GM21390 (cell line): ENCODE measurements around the gene CCR6.

Source experiments
- ATAC-seq: cut with Tn5 transposase; IDR thresholded peaks from one replicate; pipeline ENCODE4 v1.9.1; 2021; ENCODE audit not compliant: unreplicated experiment

CCR6 gene

DNA sequence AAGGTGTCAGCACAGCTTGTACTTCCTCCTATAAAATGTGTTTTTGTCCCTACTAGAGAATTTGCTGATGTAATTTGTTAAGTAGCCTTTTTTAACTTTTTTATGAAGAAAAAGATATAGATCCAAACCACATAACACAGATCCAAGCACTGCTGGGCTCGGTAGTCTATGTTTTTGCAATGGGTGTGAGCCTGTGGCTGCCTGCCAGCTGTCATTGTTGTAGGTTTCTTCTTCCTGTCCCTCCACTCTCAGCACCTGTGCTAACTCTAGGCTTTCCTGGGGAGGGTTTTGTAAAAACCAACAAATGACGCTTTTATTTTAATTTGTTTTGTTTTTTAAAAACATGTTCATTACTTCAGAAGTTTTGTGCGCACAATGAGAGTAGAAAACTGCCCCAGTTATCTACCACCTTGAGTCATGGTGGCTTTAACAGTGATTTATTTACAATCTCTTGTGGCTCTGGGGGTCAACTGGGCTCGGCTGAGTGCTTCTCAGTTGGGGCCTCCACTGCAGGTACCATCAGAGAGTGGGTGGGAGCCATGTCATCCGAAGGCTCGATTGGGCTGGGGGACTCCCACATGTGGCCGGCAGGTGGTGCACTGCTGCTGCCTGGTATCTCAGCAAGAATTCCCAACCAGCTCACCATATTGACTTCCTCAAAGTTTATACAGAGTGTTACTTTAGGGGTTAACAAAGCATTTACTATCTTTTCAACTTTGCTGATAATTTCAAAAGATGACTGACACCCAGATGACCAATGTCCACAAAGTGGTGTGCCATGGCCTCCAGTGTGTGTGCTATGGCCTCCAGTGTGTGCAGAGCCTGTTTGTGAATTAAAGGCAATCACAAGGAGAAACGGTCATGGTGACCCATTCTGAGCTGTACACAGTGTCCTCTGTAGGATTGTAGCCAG, 3.0 kb upstream of the CCR6 start:
- peak; percentile 32 for ATAC-seq

DNA sequence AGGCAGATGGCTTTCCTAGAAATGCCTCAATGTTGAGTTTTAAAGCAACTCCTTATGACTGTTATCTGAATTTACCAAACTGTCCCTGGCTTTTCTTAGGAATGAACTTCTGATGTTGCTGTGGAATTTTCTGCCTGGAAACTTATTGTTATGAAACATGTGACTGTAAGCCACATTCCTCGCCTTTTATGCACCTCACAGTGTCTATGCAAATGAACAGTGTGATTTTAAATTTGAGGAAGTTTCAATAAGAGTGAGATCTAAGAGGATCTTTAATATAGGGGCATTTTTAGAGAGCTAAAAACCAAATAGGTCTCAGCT, 2.4 kb upstream of the CCR6 start:
- ATAC-seq, result no peak

DNA sequence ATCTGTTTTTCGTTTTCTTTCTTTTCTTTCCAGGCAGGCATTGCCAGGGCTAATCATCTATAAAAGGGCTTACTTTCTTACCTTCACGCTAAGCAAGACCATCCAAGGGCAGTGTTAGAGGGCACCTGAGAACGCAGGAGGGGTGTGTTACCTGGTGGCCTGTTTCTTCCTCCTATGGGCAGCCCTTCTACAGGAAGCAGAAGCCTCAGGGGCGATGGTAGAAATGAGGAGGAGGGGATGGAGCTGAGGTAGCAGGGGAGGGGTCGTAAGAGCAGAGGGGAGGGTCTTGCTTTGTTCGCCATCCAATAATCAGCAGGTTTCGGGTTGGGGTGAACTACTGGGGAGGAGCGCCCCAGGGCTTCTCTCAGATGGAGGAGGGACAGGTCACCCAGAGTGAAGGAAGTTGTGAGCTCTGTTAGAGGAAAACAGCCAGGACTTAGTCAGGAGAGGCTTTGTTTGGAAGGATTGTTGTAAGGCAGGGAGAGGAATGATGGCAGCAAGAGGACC, 1.5 kb upstream of the CCR6 start:
- no peak for ATAC-seq

DNA sequence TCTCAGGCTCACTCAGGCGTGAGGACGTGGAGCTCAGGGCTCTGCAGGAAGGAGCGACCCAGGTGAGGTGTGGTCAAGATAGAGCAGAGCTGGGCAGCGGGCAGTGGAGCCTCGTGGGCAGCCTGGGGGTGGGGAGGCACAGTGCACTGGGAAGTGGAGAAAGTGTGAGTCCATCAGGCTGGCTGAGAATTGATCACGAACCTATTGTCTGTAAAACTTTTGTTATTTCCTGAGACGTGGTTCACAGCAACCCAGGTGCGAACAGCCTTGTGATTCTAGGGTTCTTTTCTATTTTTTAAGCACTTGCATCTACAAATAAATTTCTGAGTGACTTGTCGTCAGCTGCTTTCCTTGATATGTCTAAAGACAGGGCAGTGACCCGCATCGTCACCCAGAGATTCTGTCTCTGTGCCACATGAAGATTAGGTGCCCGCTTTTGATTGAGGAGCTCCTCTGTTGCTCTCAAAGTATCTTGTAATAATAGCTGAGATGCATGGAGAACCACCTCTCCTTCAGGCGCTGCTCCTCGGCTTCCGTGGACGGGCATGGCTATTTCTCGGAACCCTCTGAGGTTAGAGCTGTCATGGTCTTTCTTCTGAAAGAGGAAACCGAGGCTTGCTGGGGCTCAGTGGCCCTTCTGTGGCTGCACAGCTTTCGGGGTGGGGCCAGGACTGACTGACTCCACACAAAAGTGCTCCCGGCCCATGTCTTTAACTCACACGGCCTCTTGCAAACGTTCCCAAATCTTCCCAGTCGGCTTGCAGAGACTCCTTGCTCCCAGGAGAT, 662 bp upstream of the CCR6 start:
- peak; percentile 50 for ATAC-seq

DNA sequence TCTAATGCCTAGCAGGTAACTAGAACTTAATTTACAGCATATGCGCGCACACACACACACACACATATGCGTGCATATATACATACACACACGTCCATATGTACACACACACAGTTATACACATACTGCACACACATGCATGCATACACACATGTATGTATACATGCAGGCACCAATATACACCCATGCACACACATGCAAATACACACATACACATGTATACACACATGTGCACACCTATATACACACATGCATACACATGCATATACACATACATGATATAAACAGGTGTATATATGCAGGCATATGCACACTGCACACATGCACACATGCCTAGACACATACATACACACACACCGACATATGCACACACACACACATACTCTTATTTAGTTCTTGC, 1.9 kb downstream of the CCR6 start:
- no peak for ATAC-seq

DNA sequence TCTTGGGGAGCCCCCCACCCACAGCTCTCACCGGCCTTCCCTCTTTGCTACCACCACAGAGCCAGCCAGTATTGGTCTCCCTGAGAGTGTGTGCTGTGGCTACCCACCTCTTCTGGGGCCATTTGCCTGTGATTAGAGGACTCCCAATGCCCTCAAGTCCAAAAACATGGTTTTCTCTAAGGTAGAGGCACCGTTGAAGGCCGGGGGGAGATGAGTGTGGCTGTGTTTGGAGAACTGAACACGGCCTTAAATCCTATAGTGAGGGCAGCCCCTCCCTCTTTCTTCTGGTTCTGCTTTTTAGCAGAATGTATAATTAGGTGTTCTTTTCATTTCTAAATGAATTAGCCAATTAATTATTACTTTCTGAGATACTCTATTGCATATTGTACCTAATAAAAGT, 2.5 kb downstream of the CCR6 start:
- no peak for ATAC-seq

DNA sequence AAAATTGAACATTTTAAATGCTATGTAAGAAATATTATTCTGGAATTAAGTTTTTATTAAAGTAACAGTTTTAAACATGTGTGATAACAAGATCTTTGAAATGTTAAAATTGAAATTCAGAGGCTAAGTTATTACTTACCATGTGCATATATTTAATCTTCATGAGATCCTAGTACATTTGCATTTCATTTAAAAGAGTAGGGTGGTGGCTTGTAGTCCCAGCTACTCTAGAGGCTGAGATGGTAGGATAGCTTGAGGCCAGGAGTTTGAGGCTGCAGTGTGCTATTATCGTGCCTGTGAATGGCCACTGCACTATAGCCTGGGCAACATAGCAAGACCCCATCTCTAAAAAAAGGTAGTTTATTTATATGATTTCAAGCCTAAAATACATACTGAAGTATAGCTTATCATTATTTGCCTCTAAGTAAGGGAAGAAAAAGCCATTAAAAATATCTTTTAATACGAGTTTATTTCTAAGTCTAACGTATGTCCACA, 3.0 kb downstream of the CCR6 start:
- no peak for ATAC-seq

DNA sequence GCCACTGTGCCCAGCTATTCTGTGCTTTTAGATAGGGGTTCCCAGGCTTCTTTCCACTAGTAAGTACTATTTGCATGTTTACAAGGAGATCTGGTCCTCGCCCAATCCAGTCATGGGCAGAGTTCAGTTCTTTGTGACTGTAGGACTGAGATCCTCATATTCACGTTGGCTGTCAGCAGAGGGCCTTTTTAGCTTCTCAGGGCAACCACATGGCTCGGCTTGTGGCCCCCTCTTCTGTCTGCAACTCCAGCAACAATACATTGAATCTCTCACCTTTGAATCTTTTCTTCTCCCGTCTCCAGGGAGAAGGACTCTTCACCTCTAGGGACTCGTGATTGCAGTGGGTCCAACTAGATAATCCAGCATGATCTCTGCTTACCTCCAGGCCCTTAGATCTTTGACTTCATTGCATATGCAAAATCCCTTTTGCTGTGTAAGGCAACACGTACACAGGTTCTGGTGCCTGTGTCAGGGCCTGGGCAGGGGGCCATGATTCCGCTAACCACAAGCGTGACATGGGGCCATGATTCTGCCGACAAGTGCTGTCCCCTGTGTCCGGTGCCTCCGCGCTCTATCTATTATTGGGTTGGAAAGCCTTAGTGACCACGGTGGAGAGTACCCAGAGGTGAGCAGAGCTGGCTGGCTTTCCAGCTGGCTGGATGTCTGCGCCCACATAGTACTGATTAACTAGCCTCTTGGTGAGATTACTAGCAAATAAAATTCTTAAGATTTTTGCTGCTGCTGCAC, 5.1 kb downstream of the CCR6 start:
- no peak for ATAC-seq

DNA sequence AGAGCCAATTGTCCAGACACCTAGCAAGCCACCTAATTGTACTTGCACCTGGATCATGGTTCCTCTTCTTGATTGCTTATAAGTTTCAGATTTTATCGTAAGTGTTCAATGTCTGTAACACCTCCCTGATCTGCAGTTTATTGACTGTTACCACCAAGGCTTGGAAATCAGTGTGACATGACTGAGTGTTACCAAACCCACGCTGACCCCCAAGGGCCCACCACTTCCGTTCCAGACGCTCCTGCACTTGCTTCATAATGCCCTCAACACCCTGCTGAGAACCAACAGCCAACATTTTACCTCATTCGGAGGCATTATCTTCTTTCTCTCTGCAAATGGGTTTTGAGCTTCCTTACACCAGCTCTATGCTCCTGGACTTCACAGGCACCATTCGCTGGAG, 6.3 kb downstream of the CCR6 start:
- no peak for ATAC-seq

DNA sequence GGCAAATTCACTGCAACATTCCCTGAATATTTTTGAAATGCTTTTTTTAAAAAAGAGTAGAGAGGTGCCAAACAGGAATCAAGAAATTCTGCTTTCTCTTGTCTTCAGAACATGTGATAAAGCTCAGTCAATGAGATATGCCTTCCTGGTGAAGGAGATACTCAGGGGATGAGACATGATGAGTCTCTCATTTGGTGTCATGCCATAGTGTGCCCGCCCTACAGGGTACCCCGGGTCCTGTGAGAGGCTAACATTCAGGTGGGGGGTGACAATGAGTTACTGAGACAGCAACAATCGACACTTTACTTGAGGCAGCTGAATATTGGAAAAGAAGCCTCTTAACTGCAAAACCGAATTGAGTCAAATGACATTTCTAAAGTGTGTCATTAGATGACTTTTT, 6.7 kb downstream of the CCR6 start:
- ATAC-seq, result no peak

DNA sequence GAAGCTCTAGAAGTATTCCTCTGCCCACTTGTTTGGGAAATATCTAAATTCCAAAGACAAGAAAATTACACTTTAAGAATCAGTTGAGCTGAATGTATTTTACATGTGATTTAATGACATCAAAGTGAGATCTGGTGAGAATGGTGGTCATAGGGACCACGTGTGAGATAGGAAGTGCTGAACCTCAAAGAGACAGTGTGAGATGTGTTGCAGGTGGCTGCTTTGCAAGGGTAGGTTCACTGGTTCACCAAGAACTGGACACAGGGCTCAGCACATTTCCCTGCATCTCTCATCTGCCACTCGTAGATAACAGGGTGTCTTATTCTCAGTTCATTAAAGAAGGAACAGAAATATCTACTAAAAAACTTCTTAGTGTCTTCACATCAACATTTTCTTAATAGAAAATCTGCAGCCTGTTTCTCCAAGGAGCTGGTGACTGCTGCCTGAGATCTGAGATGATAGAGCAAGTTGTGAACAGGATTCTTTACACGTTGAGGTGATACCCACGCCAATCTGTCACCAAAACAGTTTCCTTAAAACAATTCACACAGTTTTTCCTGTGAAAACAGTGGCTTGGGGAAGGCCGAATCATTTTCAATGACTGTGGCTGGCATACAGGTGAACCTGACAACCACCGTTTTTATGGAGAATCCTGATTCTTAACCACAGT, 7.2 kb downstream of the CCR6 start:
- ATAC-seq, result peak; percentile 61

DNA sequence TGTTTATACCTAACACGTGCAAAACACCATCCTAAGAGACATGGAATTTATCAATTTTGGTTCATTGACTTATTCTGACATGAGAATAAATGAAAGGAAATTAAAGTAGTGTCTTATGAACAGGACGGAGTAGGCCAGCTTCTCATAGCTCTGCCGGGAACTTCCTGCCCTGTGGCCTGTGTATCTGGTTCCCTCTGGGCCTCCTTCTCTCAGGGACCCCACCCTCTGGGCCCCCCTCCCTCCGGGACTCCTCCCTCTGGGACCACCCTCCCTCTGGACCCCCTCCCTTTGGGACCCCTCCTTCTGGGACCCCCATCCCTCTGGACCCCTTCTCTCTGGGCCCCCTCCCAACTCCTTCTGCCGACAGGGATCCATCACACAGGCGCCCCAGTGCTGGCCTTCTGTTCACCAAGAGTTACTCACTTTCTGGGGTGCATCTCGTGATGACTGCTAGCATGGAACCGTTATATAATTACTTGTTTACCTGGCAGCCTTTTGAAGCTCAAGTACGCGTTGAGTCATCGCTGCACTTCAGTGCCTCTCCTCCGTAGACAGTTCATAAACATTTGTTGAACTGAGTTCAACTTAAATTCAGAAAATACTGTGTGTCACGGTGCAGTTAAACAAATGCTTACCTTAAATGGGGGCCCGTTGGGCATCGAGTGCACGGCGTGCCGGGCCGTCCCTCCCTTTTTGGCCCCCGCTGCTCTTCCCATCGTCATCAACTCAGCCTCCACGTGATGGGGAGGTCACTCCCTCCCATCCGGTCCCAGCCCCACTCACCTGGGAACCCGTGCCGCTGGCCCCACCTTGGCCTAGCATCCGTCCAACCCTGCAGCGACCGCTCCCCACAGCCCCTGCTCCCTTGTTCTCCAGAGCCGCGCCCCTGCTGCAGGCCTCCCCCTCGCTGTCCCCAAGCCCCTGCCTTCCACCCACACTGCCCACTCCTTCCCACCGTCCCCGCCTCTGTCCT, 8.1 kb downstream of the CCR6 start:
- peak; percentile 36 for ATAC-seq

DNA sequence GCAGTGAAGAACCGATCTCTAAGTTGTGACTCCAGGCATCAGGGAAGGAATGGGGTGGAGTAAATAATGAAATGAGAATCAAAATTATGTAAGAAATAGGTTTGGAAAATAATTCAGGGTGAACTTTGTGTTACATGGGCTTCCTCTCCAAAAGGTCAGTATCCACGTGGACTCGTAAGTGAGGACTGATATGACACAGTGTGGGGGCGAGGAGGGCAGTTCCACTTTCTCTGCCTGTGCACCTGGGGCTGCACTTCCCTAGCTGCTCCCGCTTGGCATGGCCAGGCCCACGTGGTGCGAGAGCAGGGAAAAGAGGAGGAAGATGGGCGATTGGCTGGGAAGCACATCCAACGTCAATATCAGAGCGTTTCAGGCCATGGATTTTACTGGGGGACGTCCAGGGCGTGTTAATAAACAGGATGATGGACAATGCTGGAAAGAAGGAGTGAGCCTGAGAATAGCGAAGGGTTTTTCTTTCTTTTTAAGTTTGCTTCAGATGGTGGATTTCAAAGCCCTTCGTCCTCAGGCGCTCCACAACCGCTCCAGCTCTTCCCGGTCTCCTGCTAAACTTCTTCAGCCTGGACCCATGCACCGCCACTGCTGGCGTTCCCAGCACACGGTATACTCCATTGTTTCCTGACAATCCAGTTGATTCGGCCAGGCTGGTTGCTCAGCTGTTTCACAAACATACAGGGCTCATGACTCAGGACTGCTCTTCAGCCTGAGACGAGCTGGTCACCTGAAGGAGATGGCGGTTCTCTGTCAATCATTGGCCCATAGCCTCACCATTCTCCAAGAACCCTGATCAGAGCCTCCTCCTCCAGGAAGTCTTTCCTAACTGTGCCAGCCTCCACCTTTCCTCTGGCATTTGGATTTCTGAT, 11.8 kb downstream of the CCR6 start:
- no peak for ATAC-seq

DNA sequence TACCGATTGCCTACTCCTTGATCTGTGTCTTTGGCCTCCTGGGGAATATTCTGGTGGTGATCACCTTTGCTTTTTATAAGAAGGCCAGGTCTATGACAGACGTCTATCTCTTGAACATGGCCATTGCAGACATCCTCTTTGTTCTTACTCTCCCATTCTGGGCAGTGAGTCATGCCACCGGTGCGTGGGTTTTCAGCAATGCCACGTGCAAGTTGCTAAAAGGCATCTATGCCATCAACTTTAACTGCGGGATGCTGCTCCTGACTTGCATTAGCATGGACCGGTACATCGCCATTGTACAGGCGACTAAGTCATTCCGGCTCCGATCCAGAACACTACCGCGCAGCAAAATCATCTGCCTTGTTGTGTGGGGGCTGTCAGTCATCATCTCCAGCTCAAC, 13.5 kb downstream of the CCR6 start:
- ATAC-seq, result no peak

DNA sequence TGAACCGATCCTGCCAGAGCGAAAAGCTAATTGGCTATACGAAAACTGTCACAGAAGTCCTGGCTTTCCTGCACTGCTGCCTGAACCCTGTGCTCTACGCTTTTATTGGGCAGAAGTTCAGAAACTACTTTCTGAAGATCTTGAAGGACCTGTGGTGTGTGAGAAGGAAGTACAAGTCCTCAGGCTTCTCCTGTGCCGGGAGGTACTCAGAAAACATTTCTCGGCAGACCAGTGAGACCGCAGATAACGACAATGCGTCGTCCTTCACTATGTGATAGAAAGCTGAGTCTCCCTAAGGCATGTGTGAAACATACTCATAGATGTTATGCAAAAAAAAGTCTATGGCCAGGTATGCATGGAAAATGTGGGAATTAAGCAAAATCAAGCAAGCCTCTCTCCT, 14.2 kb downstream of the CCR6 start:
- no peak for ATAC-seq

DNA sequence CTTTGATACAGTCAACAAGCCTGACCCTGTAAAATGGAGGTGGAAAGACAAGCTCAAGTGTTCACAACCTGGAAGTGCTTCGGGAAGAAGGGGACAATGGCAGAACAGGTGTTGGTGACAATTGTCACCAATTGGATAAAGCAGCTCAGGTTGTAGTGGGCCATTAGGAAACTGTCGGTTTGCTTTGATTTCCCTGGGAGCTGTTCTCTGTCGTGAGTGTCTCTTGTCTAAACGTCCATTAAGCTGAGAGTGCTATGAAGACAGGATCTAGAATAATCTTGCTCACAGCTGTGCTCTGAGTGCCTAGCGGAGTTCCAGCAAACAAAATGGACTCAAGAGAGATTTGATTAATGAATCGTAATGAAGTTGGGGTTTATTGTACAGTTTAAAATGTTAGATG, 15.0 kb downstream of the CCR6 start:
- no peak for ATAC-seq

DNA sequence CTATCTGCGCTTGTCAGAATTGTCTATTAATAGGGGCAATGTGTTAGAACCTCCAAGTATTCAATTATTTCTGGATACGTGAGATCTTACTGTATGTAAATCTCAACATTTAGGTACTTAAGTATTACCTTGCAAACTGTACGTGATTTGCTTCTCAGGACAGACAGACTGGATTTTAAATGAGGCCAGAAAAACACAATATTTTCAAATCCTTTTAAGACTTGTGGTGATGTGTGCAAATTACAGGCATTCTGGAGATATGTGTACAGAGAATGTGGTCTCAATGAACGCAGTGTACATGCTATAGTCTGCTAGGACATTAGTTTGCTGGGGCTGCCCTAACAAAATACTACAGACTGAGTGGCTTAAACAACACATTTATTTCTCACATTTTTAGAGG, 16.9 kb downstream of the CCR6 start:
- no peak for ATAC-seq

DNA sequence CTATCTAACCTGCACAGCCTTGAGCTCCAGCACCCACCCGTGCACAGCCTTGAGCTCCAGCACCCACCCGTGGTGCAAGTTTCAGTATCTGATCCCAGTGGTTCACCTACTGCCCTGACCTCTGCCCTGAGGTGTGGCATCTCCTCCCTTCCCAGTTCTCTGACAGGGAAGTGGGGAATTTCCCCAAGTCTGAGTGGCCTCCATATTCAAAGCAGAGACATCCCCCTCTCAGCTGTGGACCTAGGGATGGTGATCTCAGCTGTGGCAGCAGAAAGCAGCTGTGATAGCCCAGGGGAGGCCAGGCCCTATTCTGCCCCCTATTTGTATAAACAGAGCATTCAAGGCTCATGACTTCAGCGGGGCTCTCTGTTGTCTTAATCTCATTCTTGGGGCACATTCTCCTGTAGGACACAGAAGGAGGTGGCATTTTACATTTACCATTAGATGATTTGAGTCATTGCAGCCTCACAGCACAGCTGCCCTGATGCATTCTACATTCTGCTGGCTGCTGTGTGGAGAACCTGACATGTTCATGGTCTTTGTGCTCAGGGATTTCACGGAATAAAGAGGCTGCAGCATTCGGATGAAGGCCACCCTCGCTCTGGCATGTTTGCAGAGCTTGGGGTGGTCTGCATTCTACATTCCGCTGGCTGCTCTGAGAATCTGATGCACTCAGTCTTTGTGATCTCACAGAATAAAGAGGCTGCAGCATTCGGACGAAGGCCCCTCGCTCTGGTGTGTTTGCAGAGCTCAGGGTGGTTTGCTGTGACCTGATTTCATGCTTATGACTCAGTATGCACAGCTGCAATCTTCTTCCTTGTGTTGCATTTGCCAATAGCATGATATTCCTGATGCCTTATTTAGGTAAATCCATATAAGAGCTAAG, 17.9 kb downstream of the CCR6 start:
- no peak for ATAC-seq
